ENCODE measurements around the gene COX8C. TPM values are rescaled to one million over a fixed set of nuclear protein-coding genes. Genes with fewer than 3 reads are reported as not detected.

Gene COX8C
- total RNA-seq, 1 experiment from 2014 or later = not detected

DNA sequence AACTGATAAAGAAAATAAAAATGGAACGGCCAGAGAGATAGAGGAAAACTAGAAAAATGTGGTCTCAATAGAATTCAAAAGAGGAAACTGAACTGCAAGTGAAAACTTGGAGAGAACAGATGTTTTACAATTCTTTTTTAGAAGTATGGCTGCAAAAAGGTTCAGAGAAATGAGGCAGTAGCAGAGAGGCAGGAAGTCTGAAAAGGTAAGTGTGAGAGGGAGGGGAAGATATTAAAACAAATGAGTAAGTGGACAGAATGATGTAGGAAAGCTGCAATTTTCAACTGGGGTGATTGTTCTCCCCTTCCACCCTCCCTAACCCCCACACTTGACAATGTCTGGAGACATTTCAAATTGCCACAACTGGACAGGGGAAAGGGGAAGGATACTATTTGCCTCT is 27.0 kb upstream of the COX8C start:
- Histone ChIP-seq H3K4me1 (ENCODE audit: insufficient read depth, low read length) (peaks cover 19% of the 10 kb centered on the region), H3K36me3 (ENCODE audit: low read depth, low read length) (peaks cover 15% of the 10 kb centered on the region), H3K4me3 (ENCODE audit: low read length) (no peak overlapping the region), H3K9ac (ENCODE audit: low read length) (no peak overlapping the region), H2AFZ (ENCODE audit: low read length) (no peak overlapping the region), H3K79me2 (ENCODE audit: low read length) (peaks cover 99% of the 10 kb centered on the region), H3K4me2 (ENCODE audit: low read length) (no peak overlapping the region), H3K27me3 (ENCODE audit: low read length) (no peaks in the 10 kb centered on the region), H3K9me2 (replicated peaks; ENCODE audit: low read length) (no peaks in the 10 kb centered on the region), H3K27ac (ENCODE audit: low read length) (no peak overlapping the region), H3F3A (ENCODE audit: low read length, unreplicated experiment) (no peaks in the 10 kb centered on the region), H4K20me1 (ENCODE audit: low read length) (peaks cover 39% of the 10 kb centered on the region), H3K9me3 (ENCODE audit: low read length) (no peaks in the 10 kb centered on the region)
- ATAC-seq (0 out of 2 replicates have a peak, but pooled peaks have one; percentile 23), DNase-seq (no peak)
- ChIA-PET CTCF (no interaction called here), POLR2A (ENCODE audit: unreplicated experiment) (no interaction called here)
- intact Hi-C loops (cut with micrococcal nuclease) = no loop called here
- no peak for TF ChIP-seq EZH2 (IDR thresholded peaks at IDR 0.05; ENCODE audit: low read length, unreplicated experiment)
- TF ChIP-seq CTCF (conservative IDR thresholded peaks at IDR 0.05; ENCODE audit: low read depth, low read length) = no peak
- no peak for TF ChIP-seq EZH2phosphoT487 (IDR thresholded peaks at IDR 0.05; ENCODE audit: borderline replicate concordance, low read length)
- BruUV-seq (replicated peaks) = no TSS peak

DNA sequence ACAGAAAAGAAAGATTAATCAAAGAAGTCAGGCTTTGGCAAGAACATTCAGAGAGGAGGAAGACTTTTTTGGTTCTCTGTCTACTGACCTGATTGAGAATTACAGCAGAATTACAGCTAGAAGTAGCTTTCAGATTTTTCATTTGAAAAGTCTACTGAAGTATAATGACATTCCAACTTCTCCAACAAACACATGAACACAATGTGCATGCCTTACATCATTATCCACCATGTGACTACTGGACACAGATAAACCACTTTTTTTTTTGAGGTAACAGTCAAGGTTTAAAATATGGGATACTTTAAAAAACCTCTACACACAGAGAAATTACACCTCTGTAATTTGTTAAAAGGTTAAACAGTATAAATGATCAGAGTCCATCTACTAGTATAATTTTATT is 26.5 kb upstream of the COX8C start:
- intact Hi-C loops (cut with micrococcal nuclease) = no loop called here
- H3K9me2 ChIP-seq (replicated peaks; ENCODE audit: low read length) = no peaks in the 10 kb centered on the region
- no peak overlapping the region for H3K4me2 ChIP-seq (ENCODE audit: low read length)
- ChIA-PET CTCF (no interaction called here), POLR2A (ENCODE audit: unreplicated experiment) (no interaction called here)
- peaks cover 99% of the 10 kb centered on the region for H3K79me2 ChIP-seq (ENCODE audit: low read length)
- H3F3A ChIP-seq (ENCODE audit: low read length, unreplicated experiment) = no peaks in the 10 kb centered on the region
- H3K4me1 ChIP-seq (ENCODE audit: insufficient read depth, low read length) = peaks cover 19% of the 10 kb centered on the region
- TF ChIP-seq EZH2 (IDR thresholded peaks at IDR 0.05; ENCODE audit: low read length, unreplicated experiment) (no peak), EZH2phosphoT487 (IDR thresholded peaks at IDR 0.05; ENCODE audit: borderline replicate concordance, low read length) (no peak), CTCF (conservative IDR thresholded peaks at IDR 0.05; ENCODE audit: low read depth, low read length) (no peak)
- H3K36me3 ChIP-seq (ENCODE audit: low read depth, low read length) = peaks cover 15% of the 10 kb centered on the region
- no peak overlapping the region for H3K9ac ChIP-seq (ENCODE audit: low read length)
- H2AFZ ChIP-seq (ENCODE audit: low read length) = no peak overlapping the region
- DNase-seq (no peak), ATAC-seq (no peak)
- BruUV-seq (replicated peaks) = no TSS peak
- H4K20me1 ChIP-seq (ENCODE audit: low read length) = peaks cover 39% of the 10 kb centered on the region
- H3K9me3 ChIP-seq (ENCODE audit: low read length) = no peaks in the 10 kb centered on the region
- no peak overlapping the region for H3K4me3 ChIP-seq (ENCODE audit: low read length)
- H3K27ac ChIP-seq (ENCODE audit: low read length) = no peak overlapping the region
- no peaks in the 10 kb centered on the region for H3K27me3 ChIP-seq (ENCODE audit: low read length)

- Histone ChIP-seq H3K4me3 (ENCODE audit: low read length) (no peak overlapping the region), H3K9ac (ENCODE audit: low read length) (no peak overlapping the region), H3F3A (ENCODE audit: low read length, unreplicated experiment) (no peaks in the 10 kb centered on the region), H3K9me2 (replicated peaks; ENCODE audit: low read length) (no peaks in the 10 kb centered on the region), H4K20me1 (ENCODE audit: low read length) (peaks cover 38% of the 10 kb centered on the region), H3K27me3 (ENCODE audit: low read length) (no peaks in the 10 kb centered on the region), H3K79me2 (ENCODE audit: low read length) (peaks cover 100% of the 10 kb centered on the region), H3K36me3 (ENCODE audit: low read depth, low read length) (peaks cover 14% of the 10 kb centered on the region), H3K4me1 (ENCODE audit: insufficient read depth, low read length) (peaks cover 12% of the 10 kb centered on the region), H3K9me3 (ENCODE audit: low read length) (no peaks in the 10 kb centered on the region), H2AFZ (ENCODE audit: low read length) (no peak overlapping the region), H3K4me2 (ENCODE audit: low read length) (no peak overlapping the region), H3K27ac (ENCODE audit: low read length) (no peak overlapping the region)
- ChIA-PET CTCF (no interaction called here), POLR2A (ENCODE audit: unreplicated experiment) (no interaction called here)
- intact Hi-C loops (cut with micrococcal nuclease) = no loop called here
- TF ChIP-seq EZH2 (IDR thresholded peaks at IDR 0.05; ENCODE audit: low read length, unreplicated experiment) = no peak
- no peak for TF ChIP-seq CTCF (conservative IDR thresholded peaks at IDR 0.05; ENCODE audit: low read depth, low read length)
- TF ChIP-seq EZH2phosphoT487 (IDR thresholded peaks at IDR 0.05; ENCODE audit: borderline replicate concordance, low read length) = no peak
- BruUV-seq (replicated peaks) = no TSS peak
- ATAC-seq (no peak), DNase-seq (no peak)
Observed at GRCh38 chr14:93322929-93323599, 23.9 kb upstream of the COX8C start.
